Activated CD8-positive, alpha-beta memory T cell treated with anti-CD3 and anti-CD28 coated beads, Interleukin-2, amount 50 U/mL, for 1 hour (primary cell): ENCODE measurements around the gene NUDT1.
"Not testable (repeated sequence)": the region's sequence is repeated elsewhere in the genome, so short reads cannot be mapped to it uniquely, and the experiment has no call there.

Source experiments
- DNase-seq: peaks from one replicate; pipeline ENCODE4 v3.0.0-alpha.2; 2020; ENCODE audit errors: extremely low read depth

NUDT1 gene

DNA sequence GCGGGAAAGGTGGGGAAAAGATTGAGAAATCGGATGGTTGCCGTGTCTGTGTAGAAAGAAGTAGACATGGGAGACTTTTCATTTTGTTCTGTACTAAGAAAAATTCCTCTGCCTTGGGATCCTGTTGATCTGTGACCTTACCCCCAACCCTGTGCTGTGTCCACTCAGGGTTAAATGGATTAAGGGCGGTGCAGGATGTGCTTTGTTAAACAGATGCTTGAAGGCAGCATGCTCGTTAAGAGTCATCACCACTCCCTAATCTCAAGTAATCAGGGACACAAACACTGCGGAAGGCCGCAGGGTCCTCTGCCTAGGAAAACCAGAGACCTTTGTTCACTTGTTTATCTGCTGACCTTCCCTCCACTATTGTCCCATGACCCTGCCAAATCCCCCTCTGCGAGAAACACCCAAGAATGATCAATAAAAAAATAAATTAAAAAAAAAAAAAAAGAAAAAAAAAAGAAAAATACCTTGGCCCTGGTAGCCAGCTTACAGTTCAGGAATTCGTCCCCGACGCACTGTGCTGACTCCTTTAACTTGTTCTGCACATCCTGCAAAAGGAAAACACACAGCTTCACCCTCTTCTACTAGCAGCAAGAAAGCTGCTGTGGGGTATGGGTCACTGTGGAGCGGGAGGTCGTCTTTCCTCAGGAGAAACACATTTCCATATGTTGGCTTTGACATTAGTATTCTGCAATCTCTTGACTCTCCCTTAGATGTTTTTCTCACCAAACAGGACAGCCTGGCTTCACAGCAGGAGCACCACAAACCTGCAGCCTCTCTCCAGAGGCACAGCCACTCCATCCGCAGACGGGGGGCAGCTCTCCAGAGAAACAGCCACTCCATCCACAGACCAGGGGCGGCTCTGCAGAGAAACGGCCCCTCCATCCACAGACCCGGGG, 27.3 kb downstream of the NUDT1 start:
- DNase-seq: not testable (repeated sequence)

DNA sequence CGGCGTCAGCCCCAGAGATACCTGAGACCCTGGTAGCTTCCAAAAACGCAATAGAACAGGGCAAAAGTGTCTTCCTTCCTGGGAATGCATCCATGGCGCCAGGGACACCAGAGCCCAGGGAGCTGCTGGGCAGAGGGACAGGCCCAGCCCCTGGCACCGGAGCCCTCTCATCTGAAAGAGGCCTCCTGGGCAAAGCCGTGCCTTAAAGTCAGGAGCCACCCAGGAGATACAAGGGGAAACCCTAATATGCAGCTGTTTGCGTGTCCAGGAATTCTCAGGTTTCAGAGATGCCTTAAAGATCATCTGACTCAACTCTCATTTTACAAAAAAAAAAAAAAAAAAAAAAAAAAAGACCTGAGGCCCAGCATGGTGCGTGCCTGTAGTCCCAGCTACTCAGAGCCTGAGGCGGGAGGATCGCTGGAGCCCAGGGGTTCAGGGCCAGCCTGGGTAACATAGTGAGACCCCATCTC, 28.0 kb downstream of the NUDT1 start:
- DNase-seq: no peak

DNA sequence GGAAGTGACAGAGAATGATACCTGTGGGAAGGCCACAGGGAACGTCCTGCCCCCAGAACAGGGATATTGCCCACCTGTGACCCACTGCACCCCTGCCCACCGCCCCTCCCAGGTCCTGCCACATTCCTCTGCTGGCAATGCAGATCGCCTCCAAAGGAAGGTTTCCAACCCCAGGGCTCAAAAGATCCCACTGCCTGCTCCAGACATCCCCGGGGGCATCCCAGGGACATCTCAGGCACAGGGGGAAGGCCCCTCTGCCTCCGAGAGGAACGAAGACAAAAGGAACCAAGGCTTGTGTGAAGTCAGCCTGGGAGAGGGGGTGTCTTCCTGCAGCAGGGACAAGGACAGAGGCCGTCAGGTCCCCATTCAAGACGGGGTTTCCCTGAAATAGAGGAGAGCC, 28.5 kb downstream of the NUDT1 start:
- no peak for DNase-seq

DNA sequence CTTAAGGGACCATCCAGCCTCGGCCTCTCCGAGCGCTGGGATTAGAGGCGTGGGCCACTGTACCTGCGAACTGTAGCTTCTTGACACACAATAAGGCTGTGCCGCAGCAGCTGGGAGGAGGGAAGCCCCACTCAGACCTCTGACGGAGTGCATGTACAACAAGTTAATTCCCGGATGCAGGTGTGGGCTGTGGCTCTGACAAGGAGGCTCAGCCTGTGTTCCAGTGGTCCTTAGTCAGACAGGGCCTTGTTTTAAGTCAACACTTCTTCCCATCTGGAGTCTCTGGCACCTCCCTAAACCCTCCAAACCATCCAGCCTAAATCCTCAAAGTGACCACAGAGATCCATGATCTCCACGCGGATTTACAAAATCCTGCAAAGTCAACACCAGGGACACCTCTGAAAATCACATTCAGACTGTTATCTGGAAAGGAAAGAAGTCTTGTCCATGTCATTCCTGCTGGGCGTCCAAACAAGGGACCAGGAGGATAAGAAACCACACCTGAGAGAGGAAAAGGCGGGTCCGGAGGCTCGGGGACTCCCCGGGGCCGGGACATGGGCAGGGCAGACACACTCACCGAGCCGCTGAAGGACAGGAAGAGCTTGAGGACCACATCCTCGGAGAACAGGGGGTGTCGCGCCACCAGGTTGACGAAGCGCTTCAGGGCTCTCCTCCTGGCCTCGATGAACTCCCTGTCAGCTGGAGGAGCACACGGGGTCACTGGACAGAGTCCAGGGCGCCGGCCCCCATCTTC, 29.4 kb downstream of the NUDT1 start:
- no peak for DNase-seq

DNA sequence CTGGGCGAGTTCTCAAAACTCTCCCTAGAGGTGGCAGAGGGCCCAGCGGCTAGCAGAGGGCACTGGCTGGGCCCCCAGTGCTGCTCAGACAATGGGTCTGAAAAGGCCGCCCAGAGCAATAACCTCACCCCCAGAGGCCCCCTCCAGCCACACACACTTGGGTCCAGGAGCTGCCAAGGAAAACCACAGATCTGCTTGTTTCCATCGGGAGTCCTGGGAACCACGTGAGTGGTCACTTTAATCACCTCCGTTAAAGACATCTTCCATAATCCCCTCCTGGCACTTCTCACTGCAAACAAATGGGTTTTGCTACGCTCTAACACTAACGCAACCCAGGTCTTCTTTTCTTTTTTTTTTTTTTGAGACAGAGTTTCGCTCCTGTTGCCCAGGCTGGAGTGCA, 30.0 kb downstream of the NUDT1 start:
- DNase-seq: no peak

DNA sequence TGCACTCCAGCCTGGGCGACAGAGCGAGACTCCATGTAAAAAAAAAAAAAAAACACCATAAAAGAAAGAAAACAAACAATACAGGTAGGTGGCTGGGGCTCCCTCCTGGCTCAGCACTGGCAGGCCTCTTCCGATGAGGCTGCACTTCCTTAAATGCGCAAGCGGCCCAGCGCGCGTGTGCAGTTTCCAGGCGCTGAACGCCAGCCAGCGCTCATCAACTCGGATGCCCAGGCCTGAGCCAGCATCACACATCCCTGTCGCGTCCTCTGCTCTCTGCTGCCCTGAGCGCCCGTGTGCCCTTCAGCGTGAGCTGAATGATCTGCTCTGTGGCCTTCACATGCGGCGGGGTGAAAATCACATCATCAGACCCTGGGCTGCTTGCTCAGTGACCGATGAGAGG, 31.8 kb downstream of the NUDT1 start:
- no peak for DNase-seq

DNA sequence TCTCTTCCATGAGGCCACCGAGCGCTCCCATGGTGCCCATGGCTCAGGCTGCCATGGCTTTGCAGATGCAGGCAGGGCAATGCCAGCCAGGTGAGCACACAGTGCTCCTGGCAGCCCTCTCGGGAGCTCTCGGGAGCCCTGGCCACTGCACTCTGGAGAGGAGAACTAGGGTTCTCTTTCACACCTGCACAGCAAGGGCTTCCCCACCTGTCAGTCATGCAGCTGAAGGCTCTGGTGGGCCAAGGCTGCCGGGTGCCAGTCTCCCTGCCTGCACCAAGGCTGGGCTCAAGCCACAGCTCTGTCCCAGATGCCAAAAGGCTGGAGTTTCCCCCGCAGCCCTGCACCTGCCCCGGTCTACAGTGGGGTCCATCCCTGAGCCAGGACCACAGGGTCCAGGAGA, 32.6 kb downstream of the NUDT1 start:
- DNase-seq: no peak

DNA sequence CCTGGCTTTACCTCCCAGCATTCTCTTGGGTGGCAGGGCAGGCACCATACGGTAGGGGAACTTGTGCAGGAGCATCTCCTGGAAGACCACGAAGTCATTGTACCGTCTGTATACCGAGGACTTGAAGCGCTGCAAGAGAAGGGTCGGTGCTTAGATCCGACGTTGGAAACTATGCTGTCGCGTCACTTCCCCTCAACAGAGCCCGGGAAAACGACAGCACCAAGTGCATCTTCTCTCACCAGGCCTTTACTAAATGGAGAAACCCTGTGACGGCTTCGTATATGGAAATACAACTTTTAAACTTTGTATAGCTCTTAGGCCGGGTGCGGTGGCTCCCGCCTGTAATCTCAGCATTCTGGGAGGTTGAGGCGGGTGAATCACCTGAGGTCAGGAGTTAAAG, 33.1 kb downstream of the NUDT1 start:
- DNase-seq: no peak

DNA sequence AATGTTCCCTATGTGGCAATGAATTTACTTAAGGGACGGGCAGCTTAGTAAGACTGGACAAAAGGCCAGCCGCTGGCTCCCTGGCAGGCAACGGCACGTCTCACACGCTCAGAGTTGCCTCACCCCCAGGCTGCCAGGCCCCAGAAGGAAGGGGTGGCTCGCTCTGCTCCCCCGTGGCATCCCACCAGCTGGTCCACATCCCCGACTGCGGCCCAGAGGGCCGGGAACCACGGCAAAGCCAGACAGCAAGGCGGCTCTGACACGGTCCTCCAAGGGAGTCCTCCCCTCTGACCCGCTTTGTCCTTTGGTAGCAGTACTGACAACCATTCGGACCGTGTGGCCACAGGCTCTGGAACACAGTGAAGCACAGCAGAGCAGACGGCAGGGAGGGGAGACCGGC, 34.1 kb downstream of the NUDT1 start:
- DNase-seq: no peak

DNA sequence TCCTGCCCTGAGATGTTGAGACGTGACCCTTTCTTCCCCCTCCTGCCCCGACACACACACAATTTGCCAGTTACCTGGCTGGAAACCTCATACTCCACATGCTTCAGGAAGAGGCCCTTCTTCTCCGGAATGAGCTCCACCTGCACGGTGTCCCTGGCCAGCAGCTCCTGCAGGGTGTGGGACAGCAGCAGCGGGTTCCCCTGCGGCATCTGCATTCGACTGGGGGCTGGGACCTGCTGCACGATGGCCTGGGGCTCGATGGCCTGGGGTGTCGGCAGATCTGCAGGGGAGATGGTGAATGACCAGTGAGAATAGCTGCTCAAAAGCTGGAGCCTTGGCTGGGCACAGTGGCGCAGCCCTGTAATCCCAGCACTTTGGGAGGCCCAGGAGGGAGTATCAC, 36.0 kb downstream of the NUDT1 start:
- no peak for DNase-seq

DNA sequence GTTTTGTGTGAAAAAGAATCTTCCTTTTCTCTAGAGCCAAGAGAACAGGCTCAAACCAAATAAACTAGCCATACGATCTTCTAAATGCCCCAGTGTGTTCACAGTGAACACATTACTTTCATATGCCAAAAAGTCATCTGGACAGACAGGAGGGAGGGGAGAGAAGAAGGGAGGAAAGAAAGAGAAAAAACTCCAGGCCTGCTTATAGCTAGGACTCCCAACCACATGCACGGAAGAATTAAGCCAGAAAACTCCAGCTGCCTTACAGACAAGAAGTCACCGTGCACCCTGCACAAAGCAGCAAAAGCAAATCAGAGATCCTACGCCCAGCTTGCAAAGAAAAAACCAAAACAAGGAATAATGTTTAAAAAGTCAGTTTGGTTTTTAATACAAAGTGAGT, 37.9 kb downstream of the NUDT1 start:
- no peak for DNase-seq

DNA sequence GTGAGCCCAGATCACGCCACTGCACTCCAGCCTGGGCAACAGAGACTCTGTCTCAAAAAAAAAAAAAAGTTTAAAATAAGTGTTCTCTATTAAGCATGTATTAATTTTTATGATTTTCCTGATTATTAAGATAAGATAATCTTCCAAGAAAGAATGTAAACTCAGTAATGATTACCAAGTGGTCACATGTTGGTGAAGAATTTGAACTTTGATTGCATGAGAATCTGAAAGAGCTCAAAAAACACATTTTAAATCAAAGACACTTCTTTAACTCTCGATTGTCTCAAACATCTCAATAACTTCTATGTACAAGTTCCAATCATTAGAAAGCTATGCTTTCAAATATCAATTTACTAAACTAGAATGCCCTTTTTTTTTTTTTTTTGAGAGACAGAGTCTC, 38.4 kb downstream of the NUDT1 start:
- no peak for DNase-seq

DNA sequence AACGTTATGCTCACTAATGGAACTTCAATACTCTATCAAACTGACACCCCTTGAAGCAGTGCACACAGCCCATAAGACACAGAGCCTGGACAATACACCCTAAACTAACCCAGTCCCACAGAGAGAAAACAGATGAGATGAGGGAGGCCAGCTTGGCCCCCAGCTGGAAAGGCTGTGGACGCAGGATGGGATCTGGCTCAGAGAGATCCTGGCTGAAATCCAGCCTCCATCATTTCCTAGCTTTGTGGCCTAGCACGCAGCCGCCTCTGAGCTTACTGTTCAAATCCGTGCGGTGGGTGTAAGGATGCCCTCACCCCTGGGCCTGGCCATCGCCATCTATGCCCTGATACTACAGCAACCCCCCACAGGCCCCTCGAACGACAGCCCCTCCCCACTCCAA, 39.5 kb downstream of the NUDT1 start:
- DNase-seq: no peak

DNA sequence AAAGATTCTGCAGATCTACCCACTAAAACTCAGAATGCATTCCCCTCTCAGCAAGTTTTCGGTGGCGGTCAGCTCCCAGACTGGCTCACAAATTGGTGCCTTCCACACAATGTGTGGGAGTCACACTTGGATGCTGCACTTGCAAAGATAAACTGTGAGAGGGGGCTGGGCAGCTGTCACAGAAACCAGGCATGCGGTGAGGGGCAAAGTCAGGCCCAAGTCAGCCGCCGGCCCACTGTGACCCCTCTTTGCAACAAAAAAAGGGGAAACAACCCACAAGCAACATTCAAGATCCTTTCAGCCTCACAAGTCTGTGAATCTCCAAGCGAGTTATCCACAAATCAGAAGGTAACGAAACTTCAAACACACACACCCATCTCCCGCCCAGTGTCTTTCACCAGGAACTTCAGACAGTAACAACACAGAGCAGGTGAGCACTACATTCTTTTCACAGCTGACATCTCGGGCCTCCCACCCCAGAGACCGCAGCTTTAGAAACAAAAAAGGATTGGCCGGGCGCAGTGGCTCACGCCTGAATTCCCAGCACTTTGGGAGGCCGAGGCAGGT, 40.2 kb downstream of the NUDT1 start:
- DNase-seq: no peak

DNA sequence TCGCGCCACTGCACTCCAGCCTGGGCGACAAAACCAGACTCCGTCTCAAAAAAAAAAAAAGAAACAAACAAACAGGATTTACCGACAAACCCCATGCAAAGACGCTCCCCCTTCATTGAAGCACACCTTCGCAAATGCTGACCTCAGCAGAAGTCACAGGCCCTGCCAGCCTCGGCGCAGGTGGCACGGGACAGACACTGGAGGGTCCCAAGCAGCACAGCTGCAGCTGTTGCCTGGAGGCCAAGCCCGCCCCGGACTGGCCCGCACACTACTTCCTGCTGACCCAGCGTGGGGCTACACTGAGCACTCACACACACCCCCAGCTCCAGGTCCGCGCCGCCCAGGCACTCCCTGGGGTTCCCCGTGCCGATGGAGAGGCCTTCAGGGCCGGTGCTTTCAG, 41.0 kb downstream of the NUDT1 start:
- no peak for DNase-seq

DNA sequence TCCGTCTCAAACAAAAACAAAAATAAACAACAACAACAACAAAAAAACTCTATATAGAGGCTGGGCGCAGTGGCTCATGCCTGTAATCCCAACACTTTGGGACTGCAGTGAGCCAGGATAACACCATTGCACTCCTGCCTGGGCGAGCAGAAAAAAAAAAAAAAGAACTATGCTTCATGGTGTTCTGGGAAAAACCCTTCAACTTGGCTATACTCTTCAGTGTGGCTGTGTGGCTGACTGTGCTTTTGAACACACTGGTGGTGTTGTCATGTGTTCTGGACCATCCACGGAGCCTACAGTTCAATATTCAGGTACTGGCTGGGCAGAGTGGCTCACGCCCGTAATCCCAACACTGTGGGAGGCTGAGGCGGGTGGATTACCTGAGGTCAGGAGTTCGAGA, 45.7 kb downstream of the NUDT1 start:
- no peak for DNase-seq

DNA sequence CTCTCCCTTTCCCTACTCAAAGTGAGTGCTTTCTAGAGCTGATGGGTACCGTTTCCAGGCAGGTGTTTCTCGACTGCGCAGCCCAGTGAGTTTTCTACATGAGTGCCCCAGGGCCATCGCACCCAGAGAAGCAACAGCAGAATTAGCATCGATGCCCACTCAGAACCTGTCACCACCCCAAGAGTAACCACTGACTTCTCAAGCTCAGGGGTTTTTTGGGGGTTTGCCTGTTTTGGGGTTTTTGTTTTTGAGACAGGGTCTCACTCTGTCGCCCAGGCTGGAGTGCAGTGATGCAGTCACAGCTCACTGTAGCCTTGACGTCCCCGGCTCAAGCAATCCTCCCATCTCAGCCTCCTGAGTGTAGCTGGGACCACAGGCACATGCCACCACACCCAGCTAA, 46.5 kb downstream of the NUDT1 start:
- no peak for DNase-seq

DNA sequence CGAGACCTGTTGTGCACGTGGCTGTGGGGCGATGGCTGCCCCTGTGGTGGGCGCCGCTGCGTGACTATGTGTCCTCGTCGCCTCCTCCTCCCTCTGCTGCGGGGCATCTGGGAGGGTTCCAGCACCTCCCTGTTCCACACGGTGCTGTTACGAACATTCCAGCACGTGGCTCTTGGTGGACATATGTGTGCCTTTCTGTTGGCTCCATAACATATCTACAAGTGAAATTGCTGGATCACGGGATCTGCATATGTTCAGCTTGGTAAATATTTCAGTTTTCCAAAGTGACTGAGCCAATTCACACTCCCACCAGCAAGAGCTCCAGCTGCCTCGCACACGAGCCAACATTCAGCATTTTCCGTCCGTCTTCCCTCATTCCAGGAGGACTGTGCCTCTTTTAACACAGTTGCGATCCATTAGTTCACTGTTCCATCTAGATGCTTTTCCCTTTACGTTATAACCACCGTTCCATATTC, 47.1 kb downstream of the NUDT1 start:
- DNase-seq: no peak

DNA sequence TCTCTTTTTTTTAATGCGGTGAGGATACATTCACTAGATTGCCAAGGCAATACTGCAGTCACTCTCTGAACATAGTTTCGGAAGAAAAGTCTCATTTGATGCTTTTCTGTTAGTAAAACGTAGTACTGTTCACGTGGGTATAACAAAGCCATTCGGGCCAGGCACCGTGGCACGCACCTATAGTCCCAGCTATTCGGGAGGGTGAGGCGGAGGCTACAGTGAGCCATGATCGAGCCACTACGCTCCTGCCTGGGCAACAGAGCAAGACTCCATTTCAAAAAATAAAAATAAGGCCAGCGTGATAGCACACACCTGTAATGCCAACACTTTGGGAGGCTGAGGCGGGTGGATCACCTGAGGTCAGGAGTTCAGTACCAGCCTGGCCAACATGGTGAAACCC, 47.6 kb downstream of the NUDT1 start:
- DNase-seq: no peak

DNA sequence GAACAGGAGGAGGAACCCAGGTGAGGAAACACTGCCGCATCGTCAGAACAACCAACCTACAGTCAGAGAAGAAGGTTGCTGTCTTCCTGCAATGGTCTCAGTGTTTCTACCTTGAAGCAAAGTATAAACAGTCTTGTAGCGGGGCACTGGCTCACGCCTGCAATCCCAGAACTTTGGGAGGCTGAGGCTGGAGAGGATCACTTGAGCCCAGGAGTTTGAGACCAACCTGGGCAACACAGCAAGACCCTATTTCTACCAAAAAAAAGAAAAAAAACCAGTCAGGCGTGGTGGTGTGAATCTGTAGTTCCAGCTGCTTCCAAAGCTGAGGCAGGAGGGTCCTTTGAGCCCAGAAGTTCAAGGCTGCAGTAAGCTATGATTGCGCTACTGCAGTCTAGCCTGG, 48.9 kb downstream of the NUDT1 start:
- DNase-seq: no peak

DNA sequence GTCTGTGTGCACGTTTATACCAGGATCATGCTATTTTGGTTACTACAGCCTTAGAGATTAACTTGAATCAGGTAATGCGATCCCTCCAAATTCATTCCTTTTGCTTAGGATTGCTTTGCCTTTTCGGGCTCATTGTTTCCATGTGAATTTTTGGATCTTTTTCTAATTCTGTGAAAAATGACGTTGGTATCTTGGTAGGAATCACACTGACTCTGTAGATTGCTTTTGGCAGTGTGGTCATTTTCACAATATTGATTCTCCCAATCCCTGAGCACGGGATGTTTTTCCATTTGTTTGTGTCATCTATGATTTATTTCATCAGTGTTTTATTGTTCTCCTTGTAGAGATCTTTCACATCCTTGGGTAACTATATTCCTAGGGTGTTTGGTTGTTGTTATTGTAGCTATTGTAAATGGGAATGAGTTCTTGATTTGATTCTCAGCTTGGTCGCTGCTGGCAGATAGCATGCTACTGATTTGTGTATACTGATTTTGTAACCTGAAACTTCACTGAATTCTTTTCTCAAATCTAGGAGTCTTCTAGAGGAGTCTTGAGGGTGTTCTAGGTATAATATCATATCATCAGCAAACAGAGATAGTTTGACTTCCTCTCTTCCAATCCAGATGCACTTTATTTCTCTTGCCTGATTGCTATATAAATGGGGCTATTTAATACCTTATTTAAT, 54.1 kb downstream of the NUDT1 start:
- DNase-seq: no peak

DNA sequence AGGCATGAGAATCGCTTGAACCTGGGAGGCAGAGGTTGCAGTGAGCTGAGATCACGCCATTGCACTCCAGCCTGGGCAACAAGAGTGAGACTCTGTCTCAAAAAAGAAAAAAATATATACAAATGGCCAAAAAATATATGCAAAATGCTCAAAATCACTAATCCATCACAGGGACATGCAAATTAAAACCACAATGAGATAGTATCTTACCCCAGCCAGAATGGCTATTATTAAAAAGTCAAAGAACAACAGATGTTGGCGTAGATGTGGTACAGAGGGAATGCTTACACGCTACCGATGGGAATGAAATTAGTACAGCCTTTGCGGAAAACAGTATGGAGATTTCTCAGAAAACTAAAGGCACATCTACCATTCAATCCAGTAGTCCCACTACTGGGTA, 54.8 kb downstream of the NUDT1 start:
- DNase-seq: no peak
